Measurements from ENCODE around the gene CLRN2. TPM values are rescaled to one million over a fixed set of nuclear protein-coding genes. Genes with fewer than 3 reads are reported as not detected.

Gene CLRN2
- total RNA-seq, 1 donor from 2014 or later, result not detected

- Histone ChIP-seq H3K9me3 (no peaks in the 10 kb centered on the region), H3K27me3 (no peaks in the 10 kb centered on the region), H3K4me1 (no peaks in the 10 kb centered on the region), H3K4me3 (no peak overlapping the region), H3K36me3 (peaks cover 34 to 63% of the 10 kb centered on the region in 2 donors), H3K27ac (no peak overlapping the region)
- intact Hi-C loops (cut with DNase I), result no loop called here
- no peak for DNase-seq (ENCODE audit: low spot score in 2 of 2)
- no peak for TF ChIP-seq CTCF (IDR thresholded peaks at IDR 0.05)
Measured at GRCh38 chr4:17493619-17494018, 21.3 kb upstream of the CLRN2 start.

GRCh38 chr4:17494258-17495190 lies 20.4 kb upstream of the CLRN2 start:
- H3K9me3 ChIP-seq, result no peaks in the 10 kb centered on the region
- H3K4me1 ChIP-seq, result no peaks in the 10 kb centered on the region
- H3K27ac ChIP-seq, result no peak overlapping the region
- DNase-seq (ENCODE audit: low spot score in 2 of 2), result no peak
- peaks cover 26 to 63% of the 10 kb centered on the region in 2 donors for H3K36me3 ChIP-seq
- no peaks in the 10 kb centered on the region for H3K27me3 ChIP-seq
- H3K4me3 ChIP-seq, result no peak overlapping the region
- TF ChIP-seq CTCF (IDR thresholded peaks at IDR 0.05), result no peak
- intact Hi-C loops (cut with DNase I), result no loop called here

- Histone ChIP-seq H3K36me3 (peaks cover 36 to 74% of the 10 kb centered on the region in 2 donors), H3K27me3 (no peaks in the 10 kb centered on the region), H3K27ac (no peak overlapping the region), H3K4me1 (no peaks in the 10 kb centered on the region), H3K9me3 (no peaks in the 10 kb centered on the region), H3K4me3 (no peak overlapping the region)
- intact Hi-C loops (cut with DNase I), result no loop called here
- no peak for TF ChIP-seq CTCF (IDR thresholded peaks at IDR 0.05)
- DNase-seq (ENCODE audit: low spot score in 2 of 2), result no peak
Measured at GRCh38 chr4:17497890-17498523, 17.0 kb upstream of the CLRN2 start.

GRCh38 chr4:17500574-17500973 lies 14.4 kb upstream of the CLRN2 start:
- H3K9me3 ChIP-seq, result no peaks in the 10 kb centered on the region
- TF ChIP-seq CTCF (IDR thresholded peaks at IDR 0.05), result no peak
- peaks cover 43 to 75% of the 10 kb centered on the region in 2 donors for H3K36me3 ChIP-seq
- H3K27me3 ChIP-seq, result no peaks in the 10 kb centered on the region
- no peak overlapping the region for H3K27ac ChIP-seq
- intact Hi-C loops (cut with DNase I), result no loop called here
- no peak for DNase-seq (ENCODE audit: low spot score in 2 of 2)
- H3K4me3 ChIP-seq, result no peak overlapping the region
- no peaks in the 10 kb centered on the region for H3K4me1 ChIP-seq

GRCh38 chr4:17502756-17503155 lies 12.2 kb upstream of the CLRN2 start:
- intact Hi-C loops (cut with DNase I), result no loop called here
- Histone ChIP-seq H3K4me1 (no peaks in the 10 kb centered on the region), H3K27ac (no peak overlapping the region), H3K9me3 (no peaks in the 10 kb centered on the region), H3K27me3 (no peaks in the 10 kb centered on the region), H3K4me3 (no peak overlapping the region), H3K36me3 (peaks cover 49 to 66% of the 10 kb centered on the region in 2 donors)
- no peak for TF ChIP-seq CTCF (IDR thresholded peaks at IDR 0.05)
- no peak for DNase-seq (ENCODE audit: low spot score in 2 of 2)
